NCI-H1092 (cell line): ENCODE results near the gene UROS.

ENCODE experiments used
- DNase-seq: peaks from one replicate; lab custom pipeline; 2025; lab: John Stamatoyannopoulos, UW

The UROS gene

DNA sequence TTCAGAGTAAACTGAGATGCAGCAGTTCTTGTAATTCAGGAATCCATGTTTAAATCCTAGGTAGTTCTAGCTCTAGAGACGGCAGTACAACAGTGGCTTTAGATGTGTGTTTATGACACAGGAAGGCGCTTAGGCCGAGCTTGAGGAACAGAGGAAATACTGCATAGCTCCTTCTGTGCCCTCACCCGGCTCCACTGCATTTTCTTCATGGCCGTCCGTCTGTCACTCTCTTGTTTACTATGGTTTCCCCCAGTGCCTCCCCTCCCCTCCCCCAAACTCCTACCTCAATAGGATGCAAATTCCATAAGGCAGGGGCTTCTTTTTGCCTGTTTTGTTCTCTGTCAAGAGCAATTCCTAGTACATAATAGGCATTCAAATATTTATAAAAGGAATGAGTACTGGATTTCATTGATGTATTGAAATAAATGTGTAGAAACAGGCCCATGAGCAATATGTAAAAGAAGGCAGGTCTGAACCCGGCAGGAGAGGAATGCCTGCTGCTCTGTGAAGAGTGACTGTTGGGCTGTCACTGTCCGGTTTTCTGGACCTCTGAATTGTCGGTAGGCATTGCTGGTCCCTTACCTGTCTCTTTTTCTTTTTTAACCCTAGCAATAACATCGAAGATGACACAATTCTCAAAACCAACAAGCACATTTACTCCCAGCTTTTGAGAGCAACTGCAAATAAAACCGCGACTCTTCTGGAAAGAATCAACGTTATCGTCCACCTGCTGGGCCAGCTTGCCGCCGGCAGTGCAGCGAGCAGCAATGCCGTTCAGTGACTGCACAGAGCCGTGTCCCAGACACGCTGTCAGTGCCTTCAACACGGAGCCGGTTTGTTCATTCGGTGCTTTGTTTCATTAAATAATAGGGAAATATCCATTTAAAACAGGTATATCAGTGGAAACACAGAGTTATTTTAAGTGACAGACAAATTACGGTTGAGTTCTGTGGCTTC, 60.1 kb downstream of the UROS start:
- no peak for DNase-seq

DNA sequence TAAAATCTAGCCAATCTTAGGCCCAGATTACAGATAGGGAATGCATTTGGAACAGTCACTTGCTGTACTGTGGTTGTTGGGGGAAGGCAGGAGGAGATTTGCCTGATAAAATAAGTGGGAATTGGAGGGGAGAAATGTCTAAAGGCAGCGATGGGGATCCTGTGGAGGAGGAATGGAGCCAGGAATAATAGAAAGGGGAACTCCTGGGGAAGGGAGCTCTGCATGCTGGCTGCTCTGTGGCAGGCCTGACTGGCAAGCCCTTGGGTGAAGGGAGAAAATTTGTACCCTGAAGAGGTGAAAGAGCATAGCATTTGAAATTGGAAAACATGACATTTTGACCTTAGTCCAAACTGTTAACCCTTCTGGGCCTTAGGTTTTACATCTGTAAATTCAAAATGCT, 61.1 kb downstream of the UROS start:
- DNase-seq: no peak

DNA sequence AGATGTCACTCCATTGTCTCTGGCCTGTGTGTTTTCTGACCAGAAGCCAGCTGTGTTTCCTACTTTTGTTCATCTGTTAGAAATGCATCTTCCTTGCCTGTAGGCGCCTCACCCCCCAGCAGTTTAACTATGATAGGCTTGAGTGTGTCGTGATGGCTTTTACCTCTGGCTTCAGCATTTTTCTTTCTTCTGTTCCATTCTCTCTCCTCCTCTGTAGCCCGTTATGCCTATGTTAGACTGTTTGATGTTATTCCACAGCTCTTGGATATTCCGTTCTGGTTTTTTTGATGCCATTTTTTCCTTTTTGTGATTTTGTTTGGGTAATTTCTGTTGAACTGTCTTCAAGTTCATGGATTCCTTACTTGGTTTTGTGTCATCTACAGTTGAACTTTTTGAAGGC, 65.3 kb downstream of the UROS start:
- no peak for DNase-seq

DNA sequence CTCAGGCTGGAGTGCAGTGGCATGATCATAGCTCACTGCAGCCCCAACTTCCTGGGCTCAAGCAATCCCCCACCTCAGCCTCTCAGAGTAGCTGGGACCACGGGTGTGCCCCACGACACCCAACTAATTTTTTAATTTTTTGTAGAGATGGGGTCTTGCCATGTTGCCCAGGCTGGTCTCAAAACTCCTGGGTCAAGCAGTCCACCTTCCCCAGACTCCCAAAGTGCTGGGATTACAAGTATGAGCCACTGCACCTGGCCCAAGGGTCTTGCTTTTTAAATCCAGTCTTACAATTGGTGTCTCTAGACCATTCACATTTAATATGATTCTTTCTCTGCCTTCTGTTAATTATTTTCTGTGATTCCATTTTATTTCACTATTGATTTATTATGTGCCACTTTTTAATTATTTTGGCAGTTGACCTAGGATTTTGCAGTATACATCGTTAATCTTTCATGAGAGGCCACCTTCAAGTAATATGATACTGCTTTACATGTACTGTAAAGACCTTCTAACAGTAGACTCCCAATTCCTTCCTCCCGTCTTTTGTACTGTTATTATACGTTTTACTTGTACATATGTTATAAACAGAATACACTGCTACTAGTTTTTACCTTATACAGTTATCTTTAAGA, 66.1 kb downstream of the UROS start:
- no peak for DNase-seq

DNA sequence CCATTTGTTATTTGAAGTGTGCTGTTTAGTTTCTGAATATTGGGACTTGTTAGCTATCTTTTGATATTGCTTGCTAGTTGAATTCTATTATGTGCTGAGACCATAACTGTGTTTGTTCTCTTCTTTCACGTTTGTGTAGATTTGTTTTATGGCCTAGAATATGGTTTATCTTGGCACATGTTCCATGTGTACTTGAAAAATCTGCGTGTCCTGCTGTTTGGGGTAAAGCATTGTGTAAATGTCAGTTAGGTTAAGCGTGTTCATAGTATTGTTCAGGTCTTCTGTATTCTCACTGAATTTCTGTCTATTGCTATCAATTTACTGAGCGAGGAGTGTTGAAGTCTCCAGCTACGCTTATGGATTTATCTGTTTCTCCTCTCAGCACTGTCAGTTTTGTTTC, 66.9 kb downstream of the UROS start:
- peak; percentile 37 for DNase-seq

DNA sequence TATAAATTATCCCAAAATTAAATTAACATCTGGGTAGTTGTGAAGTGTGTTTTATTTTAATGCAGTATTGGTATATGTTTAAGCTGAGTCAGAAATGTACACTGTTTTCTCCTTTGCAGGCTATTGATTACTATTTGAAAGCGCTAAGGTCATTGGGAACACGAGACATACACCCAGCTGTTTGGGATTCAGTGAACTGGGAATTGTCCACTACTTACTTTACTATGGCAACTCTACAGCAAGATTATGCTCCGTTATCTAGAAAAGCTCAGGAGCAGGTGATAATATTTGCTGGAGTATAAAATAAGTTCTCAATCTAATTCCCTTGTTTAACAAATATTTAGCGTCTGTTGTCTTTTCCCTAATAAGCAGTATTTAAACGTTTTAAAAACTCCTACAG, 75.6 kb downstream of the UROS start:
- DNase-seq: no peak

DNA sequence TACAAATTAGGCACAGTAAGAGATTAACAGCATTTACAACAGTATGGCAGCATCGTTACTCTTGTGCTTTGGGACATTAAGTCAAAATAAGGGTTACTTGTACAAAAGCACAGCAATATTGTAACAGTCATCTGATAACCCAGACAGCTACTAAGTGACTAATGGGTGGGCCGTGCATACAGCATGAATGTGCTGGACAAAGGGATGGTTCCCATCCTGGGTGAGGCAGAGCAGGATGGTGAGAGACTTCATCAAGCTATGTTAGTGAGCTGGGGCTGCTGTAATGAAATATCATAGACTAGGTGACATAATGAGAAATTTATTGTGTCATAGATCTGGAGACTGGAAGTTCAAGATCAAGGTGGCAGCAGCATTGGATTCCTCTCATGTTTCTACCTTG, 78.1 kb downstream of the UROS start:
- DNase-seq: no peak

DNA sequence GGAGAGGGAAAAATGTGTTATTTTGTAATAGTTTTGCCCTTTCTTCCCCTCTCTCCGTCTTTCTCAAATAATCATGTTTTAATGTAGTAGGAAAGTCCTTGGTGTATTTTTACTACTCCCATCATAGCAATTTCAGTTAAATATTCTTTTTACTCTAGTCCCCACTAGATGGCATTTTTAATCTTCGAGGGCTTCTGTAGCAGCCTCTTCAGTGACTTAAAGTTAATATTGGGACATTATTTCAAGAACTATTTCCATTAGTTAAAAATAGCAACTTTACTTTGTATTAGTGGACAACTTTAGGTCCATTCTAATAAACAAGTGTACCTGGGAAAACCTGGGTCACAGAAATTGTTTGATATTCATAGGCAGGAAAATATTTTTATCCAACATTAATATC, 80.6 kb downstream of the UROS start:
- DNase-seq: no peak

DNA sequence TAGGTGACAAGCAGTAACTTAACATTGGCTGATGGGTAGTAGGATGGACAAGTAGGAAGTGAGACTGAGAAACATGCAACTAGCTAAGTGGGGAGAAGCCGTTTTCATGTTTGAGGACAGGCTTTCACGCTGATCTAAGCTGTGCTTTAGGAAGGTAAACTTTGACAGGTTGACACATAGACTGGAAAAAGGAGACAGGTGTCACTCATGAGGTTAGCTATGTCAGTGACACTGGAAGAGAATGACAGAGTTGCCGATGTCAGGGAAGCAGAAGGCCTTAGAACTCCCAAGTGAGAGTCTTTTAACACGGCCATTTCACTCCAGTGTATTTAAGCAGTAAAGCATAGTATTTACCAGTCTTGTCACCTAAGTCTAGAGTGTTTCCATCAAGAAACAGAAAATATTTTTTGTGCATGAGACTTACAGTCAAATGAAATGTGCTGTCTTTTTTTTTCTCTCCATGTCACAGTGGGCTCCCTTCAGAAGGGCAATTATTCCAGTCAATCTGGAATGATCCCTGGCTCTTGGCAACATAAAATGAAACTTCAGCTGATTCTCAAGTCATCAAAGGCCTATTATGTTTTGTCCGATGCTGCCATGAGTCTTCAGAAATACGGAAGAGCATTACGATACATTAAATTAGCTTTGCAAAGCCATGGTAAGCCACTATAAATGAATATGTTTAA, 82.9 kb downstream of the UROS start:
- DNase-seq: no peak
